Activated T-cell treated with anti-CD3 and anti-CD28 coated beads, Interleukin-2, amount 50 U/mL, for 24 hours (primary cell): ENCODE measurements around the gene PTH2.
"Not testable (repeated sequence)": the region's sequence is repeated elsewhere in the genome, so short reads cannot be mapped to it uniquely, and the experiment has no call there.

Experiments
- DNase-seq: peaks from one replicate; pipeline ENCODE4 v3.0.0-alpha.2; 2020
- H3K27ac Mint-ChIP-seq: 2 replicates; pipeline ENCODE4 v1.8.0; 2020; ENCODE audit warnings: mild to moderate bottlenecking, mixed read lengths
- H3K27me3 Mint-ChIP-seq: 2 replicates; pipeline ENCODE4 v1.8.0; 2020; ENCODE audit warnings: mixed read lengths
- H3K36me3 Mint-ChIP-seq: 2 replicates; pipeline ENCODE4 v1.8.0; 2020; ENCODE audit warnings: low read depth, mixed read lengths
- H3K4me1 Mint-ChIP-seq: 2 replicates; pipeline ENCODE4 v1.8.0; 2020; ENCODE audit warnings: low read depth, mixed read lengths
- H3K4me3 Mint-ChIP-seq: 2 replicates; pipeline ENCODE4 v1.8.0; 2020; ENCODE audit warnings: mild to moderate bottlenecking, moderate library complexity, mixed read lengths
- H3K9me3 Mint-ChIP-seq: 2 replicates; pipeline ENCODE4 v1.8.0; 2020; ENCODE audit warnings: mixed read lengths

PTH2 gene, protein sequence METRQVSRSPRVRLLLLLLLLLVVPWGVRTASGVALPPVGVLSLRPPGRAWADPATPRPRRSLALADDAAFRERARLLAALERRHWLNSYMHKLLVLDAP

GRCh38 chr19:49423071-49423984 is at the start of gene PTH2:
PTH2 (minus strand) TSS chr19:49423441; CDS start chr19:49423339, 102 bp downstream.
- no peaks in the 10 kb centered on the region for H3K36me3 Mint-ChIP-seq
- DNase-seq = no peak
- H3K4me3 Mint-ChIP-seq = peak within 1 kb of the TSS; percentile 57
- H3K27ac Mint-ChIP-seq = no peak within 1 kb of the TSS
- peaks cover 91% of the 10 kb centered on the region for H3K27me3 Mint-ChIP-seq
- H3K4me1 Mint-ChIP-seq = peaks cover 44% of the 10 kb centered on the region
- H3K9me3 Mint-ChIP-seq = no peaks in the 10 kb centered on the region

GRCh38 chr19:49472936-49473335 is 49.7 kb upstream of the PTH2 start:
- peaks cover 65% of the 10 kb centered on the region for H3K4me1 Mint-ChIP-seq

DNA sequence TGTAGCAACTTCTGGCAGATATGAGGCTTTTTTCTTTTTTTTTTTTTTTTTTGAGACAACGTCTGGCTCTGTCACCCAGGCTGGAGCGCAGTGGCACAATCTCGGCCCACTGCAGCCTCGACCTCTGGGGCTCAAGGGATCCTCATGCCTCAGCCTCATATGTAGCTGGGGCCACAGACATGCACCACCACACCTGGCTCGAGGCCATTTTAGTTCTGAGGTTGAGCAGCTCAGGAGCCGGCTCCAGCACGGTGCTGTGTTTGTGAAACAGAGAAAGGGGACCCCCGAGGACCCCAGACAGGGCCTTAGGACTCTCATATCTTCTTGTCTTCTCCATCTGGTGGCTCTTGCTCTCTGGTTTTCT is 47.4 kb upstream of the PTH2 start:
- Mint-ChIP-seq H3K4me3 (peak overlapping the region; percentile 48), H3K27ac (peak overlapping the region; percentile 85), H3K4me1 (peaks cover 56% of the 10 kb centered on the region), H3K9me3 (no peaks in the 10 kb centered on the region), H3K36me3 (peaks cover 38% of the 10 kb centered on the region), H3K27me3 (no peaks in the 10 kb centered on the region)
- no peak for DNase-seq

More at GRCh38 chr19:49472936-49473335, 49.7 kb upstream of the PTH2 start:
- peak overlapping the region; percentile 81 for H3K4me3 Mint-ChIP-seq
- no peaks in the 10 kb centered on the region for H3K27me3 Mint-ChIP-seq
- peak overlapping the region; percentile 92 for H3K27ac Mint-ChIP-seq
- H3K36me3 Mint-ChIP-seq = peaks cover 44% of the 10 kb centered on the region
- DNase-seq = peak; percentile 48
- H3K9me3 Mint-ChIP-seq = no peaks in the 10 kb centered on the region

DNA sequence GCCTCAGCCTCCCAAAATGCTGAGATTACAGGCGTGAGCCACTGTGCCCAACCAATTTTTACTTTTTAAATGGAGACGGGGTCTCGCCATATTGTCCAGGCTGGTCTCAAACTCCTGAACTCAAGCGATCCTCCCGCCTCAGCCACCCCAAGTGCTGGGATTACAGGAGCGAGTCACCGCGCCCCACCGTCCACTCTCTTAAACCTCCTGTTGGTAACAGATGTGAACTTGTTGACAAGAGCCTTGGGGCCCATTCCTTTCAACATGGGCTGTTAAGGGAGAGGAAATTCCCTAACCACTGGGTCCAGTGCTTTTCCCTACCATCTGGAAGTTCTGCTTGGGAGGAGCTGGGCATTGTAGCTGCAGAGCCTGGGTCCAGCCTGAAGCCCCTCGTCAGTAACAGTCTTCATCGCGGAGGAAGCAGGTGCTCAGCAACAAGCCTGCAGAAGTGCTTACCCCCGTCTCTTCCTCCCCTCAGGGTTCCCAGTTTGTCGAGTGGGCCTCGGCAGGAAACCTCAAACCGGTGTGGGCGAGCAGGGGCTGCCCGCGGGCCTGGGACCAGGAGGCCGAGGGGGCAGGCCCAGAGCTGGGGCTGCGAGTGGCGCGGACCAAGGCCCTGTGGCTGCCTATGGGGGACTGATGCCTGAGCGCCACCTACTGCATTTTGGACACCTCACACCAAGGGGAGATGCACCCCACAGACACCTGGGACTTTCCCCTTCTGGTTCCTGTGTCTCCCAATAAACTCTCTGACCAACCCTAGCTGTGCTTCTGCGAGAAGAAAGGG is 46.8 kb upstream of the PTH2 start:
- peak; percentile 85 for DNase-seq
- Mint-ChIP-seq H3K27me3 (no peaks in the 10 kb centered on the region), H3K4me3 (peak overlapping the region; percentile 48), H3K4me1 (peaks cover 51% of the 10 kb centered on the region), H3K27ac (peak overlapping the region; percentile 85), H3K9me3 (no peaks in the 10 kb centered on the region), H3K36me3 (peaks cover 44% of the 10 kb centered on the region)

DNA sequence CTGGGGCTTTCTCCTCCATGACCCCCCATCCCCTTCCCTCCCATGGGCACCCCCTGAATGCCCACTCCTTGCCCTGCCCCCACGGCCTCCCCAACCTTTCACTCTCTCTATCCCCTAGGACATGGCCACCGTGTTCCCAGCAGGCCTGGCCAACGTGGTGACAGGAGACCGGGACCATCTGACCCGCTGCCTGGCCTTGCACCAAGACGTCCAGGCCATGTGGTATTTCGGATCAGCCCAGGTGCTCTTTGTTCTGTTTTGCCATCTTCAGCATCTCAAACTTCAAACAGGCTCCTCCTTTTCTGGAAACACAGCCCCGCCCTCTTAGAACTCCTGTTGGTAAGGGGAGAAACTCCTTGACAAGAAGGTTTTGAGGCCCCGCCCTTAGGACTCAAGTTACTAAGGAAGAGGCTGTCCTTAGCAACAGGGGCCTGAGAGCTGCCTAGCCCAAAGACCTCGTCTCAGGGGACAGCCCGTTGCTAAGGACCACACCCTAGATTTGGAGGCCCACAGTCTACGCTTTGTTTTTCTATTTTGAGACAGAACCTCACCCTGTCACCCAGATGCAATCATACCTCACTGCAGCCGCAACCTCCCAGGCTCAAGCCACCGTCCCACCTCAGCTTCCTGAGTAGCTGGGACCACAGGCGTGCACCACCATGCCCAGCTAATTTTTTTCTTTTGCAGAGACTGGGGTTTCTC is 45.7 kb upstream of the PTH2 start:
- peaks cover 51% of the 10 kb centered on the region for H3K4me1 Mint-ChIP-seq
- H3K36me3 Mint-ChIP-seq = peaks cover 53% of the 10 kb centered on the region
- peak; percentile 72 for DNase-seq
- peak overlapping the region; percentile 95 for H3K27ac Mint-ChIP-seq
- peak overlapping the region; percentile 58 for H3K4me3 Mint-ChIP-seq
- no peaks in the 10 kb centered on the region for H3K27me3 Mint-ChIP-seq
- H3K9me3 Mint-ChIP-seq = no peaks in the 10 kb centered on the region

GRCh38 chr19:49468199-49468598 is 45.0 kb upstream of the PTH2 start:
- peaks cover 44% of the 10 kb centered on the region for H3K4me1 Mint-ChIP-seq
- no peaks in the 10 kb centered on the region for H3K9me3 Mint-ChIP-seq
- peaks cover 53% of the 10 kb centered on the region for H3K36me3 Mint-ChIP-seq
- peak overlapping the region; percentile 95 for H3K27ac Mint-ChIP-seq
- no peaks in the 10 kb centered on the region for H3K27me3 Mint-ChIP-seq
- DNase-seq = no peak
- no peak overlapping the region for H3K4me3 Mint-ChIP-seq

- Mint-ChIP-seq H3K9me3 (no peaks in the 10 kb centered on the region), H3K4me3 (no peak overlapping the region), H3K36me3 (peaks cover 52% of the 10 kb centered on the region), H3K27ac (no peak overlapping the region), H3K4me1 (peaks cover 20% of the 10 kb centered on the region), H3K27me3 (no peaks in the 10 kb centered on the region)
- no peak for DNase-seq
These were observed 42.1 kb upstream of the PTH2 start for GRCh38 chr19:49465371-49465770.

GRCh38 chr19:49463960-49464740 is 40.9 kb upstream of the PTH2 start:
- no peak overlapping the region for H3K4me3 Mint-ChIP-seq
- no peaks in the 10 kb centered on the region for H3K27me3 Mint-ChIP-seq
- peaks cover 55% of the 10 kb centered on the region for H3K36me3 Mint-ChIP-seq
- H3K27ac Mint-ChIP-seq = peak overlapping the region; percentile 50
- H3K9me3 Mint-ChIP-seq = no peaks in the 10 kb centered on the region
- no peak for DNase-seq
- H3K4me1 Mint-ChIP-seq = peaks cover 10% of the 10 kb centered on the region

GRCh38 chr19:49462492-49462891 is 39.3 kb upstream of the PTH2 start:
- Mint-ChIP-seq H3K9me3 (no peaks in the 10 kb centered on the region), H3K27me3 (no peaks in the 10 kb centered on the region), H3K27ac (no peak overlapping the region), H3K4me1 (peaks cover 8% of the 10 kb centered on the region), H3K36me3 (peaks cover 58% of the 10 kb centered on the region), H3K4me3 (no peak overlapping the region)
- DNase-seq = no peak

DNA sequence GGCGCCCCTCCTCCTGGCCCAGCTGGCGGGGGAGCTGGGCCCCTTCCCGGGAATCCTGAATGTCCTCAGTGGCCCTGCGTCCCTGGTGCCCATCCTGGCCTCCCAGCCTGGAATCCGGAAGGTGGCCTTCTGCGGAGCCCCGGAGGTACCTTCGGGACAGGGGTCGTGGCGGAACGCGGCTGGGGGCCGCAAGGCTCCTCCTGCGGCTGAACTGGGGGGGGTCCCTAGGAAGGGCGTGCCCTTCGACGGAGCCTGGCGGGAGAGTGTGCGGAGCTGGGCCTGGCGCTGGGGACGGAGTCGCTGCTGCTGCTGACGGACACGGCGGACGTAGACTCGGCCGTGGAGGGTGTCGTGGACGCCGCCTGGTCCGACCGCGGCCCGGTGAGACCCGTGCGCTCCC is 38.4 kb upstream of the PTH2 start:
- Mint-ChIP-seq H3K36me3 (peaks cover 58% of the 10 kb centered on the region), H3K27ac (no peak overlapping the region), H3K27me3 (no peaks in the 10 kb centered on the region), H3K9me3 (no peaks in the 10 kb centered on the region), H3K4me1 (peaks cover 9% of the 10 kb centered on the region), H3K4me3 (no peak overlapping the region)
- no peak for DNase-seq

GRCh38 chr19:49461130-49461529 is 37.9 kb upstream of the PTH2 start:
- DNase-seq, H3K9me3 Mint-ChIP-seq, H3K27me3 Mint-ChIP-seq, H3K27ac Mint-ChIP-seq, H3K4me3 Mint-ChIP-seq: not testable (repeated sequence)
- H3K36me3 Mint-ChIP-seq = peaks cover 60% of the 10 kb centered on the region
- peaks cover 14% of the 10 kb centered on the region for H3K4me1 Mint-ChIP-seq

DNA sequence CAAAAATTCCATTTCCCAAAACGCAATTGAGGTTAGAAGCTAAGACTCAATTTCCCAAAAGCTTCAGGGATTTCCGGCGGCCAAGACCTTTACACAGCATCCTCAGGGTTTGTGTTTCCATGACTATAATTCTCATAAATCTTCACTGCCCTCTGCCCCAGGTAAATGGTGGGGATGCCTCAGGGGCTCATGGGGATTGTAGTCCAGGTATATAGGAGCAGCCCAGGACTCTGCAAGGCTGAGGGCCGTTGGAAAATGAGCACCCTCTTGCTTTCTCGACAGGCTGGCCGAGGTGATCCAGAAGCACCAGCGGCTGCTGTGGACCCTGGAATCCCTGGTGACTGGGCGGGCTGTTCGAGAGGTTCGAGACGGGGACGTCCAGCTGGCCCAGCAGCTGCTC is 36.1 kb upstream of the PTH2 start:
- Mint-ChIP-seq H3K36me3 (peaks cover 52% of the 10 kb centered on the region), H3K4me3 (no peak overlapping the region), H3K9me3 (no peaks in the 10 kb centered on the region), H3K4me1 (peaks cover 24% of the 10 kb centered on the region), H3K27me3 (no peaks in the 10 kb centered on the region), H3K27ac (no peak overlapping the region)
- no peak for DNase-seq

GRCh38 chr19:49458567-49458903 is 35.3 kb upstream of the PTH2 start:
- Mint-ChIP-seq H3K9me3 (no peaks in the 10 kb centered on the region), H3K27ac (peak overlapping the region; percentile 77), H3K36me3 (peaks cover 57% of the 10 kb centered on the region), H3K27me3 (no peaks in the 10 kb centered on the region), H3K4me3 (no peak overlapping the region), H3K4me1 (peaks cover 31% of the 10 kb centered on the region)
- no peak for DNase-seq

GRCh38 chr19:49456326-49456725 is 33.1 kb upstream of the PTH2 start:
- peak overlapping the region; percentile 68 for H3K27ac Mint-ChIP-seq
- H3K4me3 Mint-ChIP-seq = no peak overlapping the region
- no peaks in the 10 kb centered on the region for H3K9me3 Mint-ChIP-seq
- peaks cover 63% of the 10 kb centered on the region for H3K36me3 Mint-ChIP-seq
- no peaks in the 10 kb centered on the region for H3K27me3 Mint-ChIP-seq
- peaks cover 43% of the 10 kb centered on the region for H3K4me1 Mint-ChIP-seq
- DNase-seq = no peak
